ENCODE measurements around the gene HOXA2.

HOXA2 gene

DNA sequence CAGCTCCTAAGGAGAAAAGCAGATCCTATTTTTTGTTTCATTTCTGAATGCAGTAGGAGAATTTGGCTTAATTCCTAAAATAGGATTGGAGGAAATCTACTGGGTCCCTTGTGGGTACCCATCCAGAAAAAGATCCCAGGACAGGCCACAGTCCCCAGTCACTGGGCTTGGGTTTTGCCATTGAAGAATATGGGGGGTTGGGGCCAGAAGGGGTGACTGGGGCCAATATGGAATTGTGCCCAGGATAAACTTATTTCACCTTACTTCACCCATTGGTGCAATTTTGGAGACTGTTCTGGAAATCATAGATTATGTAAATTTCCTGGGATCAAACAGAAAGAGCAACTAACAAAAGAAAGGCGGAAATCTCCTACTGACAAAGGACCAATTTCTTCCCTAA is 36.0 kb upstream of the HOXA2 start:
- H3K4me1 ChIP-seq (ENCODE audit: low read length): peaks cover 31% of the 10 kb centered on the region
- no peak overlapping the region for H3K4me2 ChIP-seq (ENCODE audit: low read length)
- no peak overlapping the region for H3K4me3 ChIP-seq (ENCODE audit: low read length)
- TF ChIP-seq, protein P1, sequence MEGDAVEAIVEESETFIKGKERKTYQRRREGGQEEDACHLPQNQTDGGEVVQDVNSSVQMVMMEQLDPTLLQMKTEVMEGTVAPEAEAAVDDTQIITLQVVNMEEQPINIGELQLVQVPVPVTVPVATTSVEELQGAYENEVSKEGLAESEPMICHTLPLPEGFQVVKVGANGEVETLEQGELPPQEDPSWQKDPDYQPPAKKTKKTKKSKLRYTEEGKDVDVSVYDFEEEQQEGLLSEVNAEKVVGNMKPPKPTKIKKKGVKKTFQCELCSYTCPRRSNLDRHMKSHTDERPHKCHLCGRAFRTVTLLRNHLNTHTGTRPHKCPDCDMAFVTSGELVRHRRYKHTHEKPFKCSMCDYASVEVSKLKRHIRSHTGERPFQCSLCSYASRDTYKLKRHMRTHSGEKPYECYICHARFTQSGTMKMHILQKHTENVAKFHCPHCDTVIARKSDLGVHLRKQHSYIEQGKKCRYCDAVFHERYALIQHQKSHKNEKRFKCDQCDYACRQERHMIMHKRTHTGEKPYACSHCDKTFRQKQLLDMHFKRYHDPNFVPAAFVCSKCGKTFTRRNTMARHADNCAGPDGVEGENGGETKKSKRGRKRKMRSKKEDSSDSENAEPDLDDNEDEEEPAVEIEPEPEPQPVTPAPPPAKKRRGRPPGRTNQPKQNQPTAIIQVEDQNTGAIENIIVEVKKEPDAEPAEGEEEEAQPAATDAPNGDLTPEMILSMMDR (IDR thresholded peaks at IDR 0.05; ENCODE audit: low read depth, low read length): no peak
- no peak for TF ChIP-seq EZH2phosphoT487 (IDR thresholded peaks at IDR 0.05; ENCODE audit: low read depth)
- H2AFZ ChIP-seq (ENCODE audit: low read depth, low read length): no peak overlapping the region
- H3K36me3 ChIP-seq (replicated peaks; ENCODE audit: low read depth, low read length): no peaks in the 10 kb centered on the region
- H3K27me3 ChIP-seq (ENCODE audit: low read depth, low read length): peaks cover 6% of the 10 kb centered on the region
- no peaks in the 10 kb centered on the region for H3K9me3 ChIP-seq (ENCODE audit: insufficient read depth, low read length)
- H3K9ac ChIP-seq (ENCODE audit: low read length): no peak overlapping the region
- no peak overlapping the region for H3K27ac ChIP-seq (ENCODE audit: low read length)
- H4K20me1 ChIP-seq (ENCODE audit: insufficient read depth, low read length): peaks cover 7% of the 10 kb centered on the region; the same call in 1 of the 2 replicates
- H3K79me2 ChIP-seq (ENCODE audit: low read length): no peaks in the 10 kb centered on the region

DNA sequence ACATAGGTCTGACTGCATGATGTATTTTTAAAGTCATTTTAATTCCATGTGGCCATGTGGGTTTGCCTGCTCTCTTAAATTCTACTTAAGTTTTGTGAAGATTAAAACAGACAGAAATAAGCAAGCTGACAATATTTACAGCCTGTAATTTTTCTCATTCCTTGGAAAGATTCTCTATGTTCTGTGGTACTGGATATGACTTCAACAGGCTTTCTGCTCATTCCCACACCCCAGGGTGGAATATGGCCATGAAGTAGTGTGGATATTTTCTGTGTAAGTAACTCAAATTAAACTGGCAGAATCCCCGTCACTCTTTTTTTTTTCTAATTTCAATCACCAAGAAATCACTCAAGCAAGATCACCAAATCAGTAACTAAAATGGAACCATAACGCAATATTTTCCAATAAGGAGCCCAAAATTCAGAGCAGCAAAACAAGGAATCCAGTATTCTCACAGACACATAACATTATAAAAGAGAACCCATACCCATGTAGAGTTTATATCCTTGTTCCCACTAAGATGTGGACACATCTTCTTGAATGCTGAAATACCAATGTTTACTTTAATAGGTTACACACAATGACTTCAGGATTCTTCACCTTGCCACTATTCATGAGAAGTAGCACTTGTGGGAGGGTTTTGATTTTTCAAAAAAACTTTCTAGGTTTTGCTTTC is 35.3 kb upstream of the HOXA2 start:
- H3K4me2 ChIP-seq (ENCODE audit: low read length): no peak overlapping the region
- H3K36me3 ChIP-seq (replicated peaks; ENCODE audit: low read depth, low read length): no peaks in the 10 kb centered on the region
- TF ChIP-seq, protein P1 (IDR thresholded peaks at IDR 0.05; ENCODE audit: low read depth, low read length): no peak
- TF ChIP-seq EZH2phosphoT487 (IDR thresholded peaks at IDR 0.05; ENCODE audit: low read depth): no peak
- no peak overlapping the region for H3K27ac ChIP-seq (ENCODE audit: low read length)
- H3K4me1 ChIP-seq (ENCODE audit: low read length): peaks cover 31% of the 10 kb centered on the region
- H3K4me3 ChIP-seq (ENCODE audit: low read length): no peak overlapping the region
- no peak overlapping the region for H3K9ac ChIP-seq (ENCODE audit: low read length)
- peaks cover 7% of the 10 kb centered on the region; the same call in 1 of the 2 replicates for H4K20me1 ChIP-seq (ENCODE audit: insufficient read depth, low read length)
- no peaks in the 10 kb centered on the region for H3K79me2 ChIP-seq (ENCODE audit: low read length)
- no peaks in the 10 kb centered on the region for H3K9me3 ChIP-seq (ENCODE audit: insufficient read depth, low read length)
- no peak overlapping the region for H2AFZ ChIP-seq (ENCODE audit: low read depth, low read length)
- peaks cover 6% of the 10 kb centered on the region for H3K27me3 ChIP-seq (ENCODE audit: low read depth, low read length)

- Histone ChIP-seq H3K27ac (ENCODE audit: low read length) (no peak overlapping the region), H3K9ac (ENCODE audit: low read length) (no peak overlapping the region), H3K9me3 (ENCODE audit: insufficient read depth, low read length) (no peaks in the 10 kb centered on the region), H3K79me2 (ENCODE audit: low read length) (no peaks in the 10 kb centered on the region), H2AFZ (ENCODE audit: low read depth, low read length) (no peak overlapping the region), H3K4me3 (ENCODE audit: low read length) (peak overlapping the region; percentile 21), H3K27me3 (ENCODE audit: low read depth, low read length) (peaks cover 6% of the 10 kb centered on the region), H3K36me3 (replicated peaks; ENCODE audit: low read depth, low read length) (no peaks in the 10 kb centered on the region), H4K20me1 (ENCODE audit: insufficient read depth, low read length) (peaks cover 7% of the 10 kb centered on the region; the same call in 1 of the 2 replicates), H3K4me2 (ENCODE audit: low read length) (peak overlapping the region; percentile 87), H3K4me1 (ENCODE audit: low read length) (peaks cover 28% of the 10 kb centered on the region)
- no peak for TF ChIP-seq EZH2phosphoT487 (IDR thresholded peaks at IDR 0.05; ENCODE audit: low read depth)
- TF ChIP-seq, protein P1 (IDR thresholded peaks at IDR 0.05; ENCODE audit: low read depth, low read length): no peak
Observed at GRCh38 chr7:27134392-27134791, 31.9 kb upstream of the HOXA2 start.

DNA sequence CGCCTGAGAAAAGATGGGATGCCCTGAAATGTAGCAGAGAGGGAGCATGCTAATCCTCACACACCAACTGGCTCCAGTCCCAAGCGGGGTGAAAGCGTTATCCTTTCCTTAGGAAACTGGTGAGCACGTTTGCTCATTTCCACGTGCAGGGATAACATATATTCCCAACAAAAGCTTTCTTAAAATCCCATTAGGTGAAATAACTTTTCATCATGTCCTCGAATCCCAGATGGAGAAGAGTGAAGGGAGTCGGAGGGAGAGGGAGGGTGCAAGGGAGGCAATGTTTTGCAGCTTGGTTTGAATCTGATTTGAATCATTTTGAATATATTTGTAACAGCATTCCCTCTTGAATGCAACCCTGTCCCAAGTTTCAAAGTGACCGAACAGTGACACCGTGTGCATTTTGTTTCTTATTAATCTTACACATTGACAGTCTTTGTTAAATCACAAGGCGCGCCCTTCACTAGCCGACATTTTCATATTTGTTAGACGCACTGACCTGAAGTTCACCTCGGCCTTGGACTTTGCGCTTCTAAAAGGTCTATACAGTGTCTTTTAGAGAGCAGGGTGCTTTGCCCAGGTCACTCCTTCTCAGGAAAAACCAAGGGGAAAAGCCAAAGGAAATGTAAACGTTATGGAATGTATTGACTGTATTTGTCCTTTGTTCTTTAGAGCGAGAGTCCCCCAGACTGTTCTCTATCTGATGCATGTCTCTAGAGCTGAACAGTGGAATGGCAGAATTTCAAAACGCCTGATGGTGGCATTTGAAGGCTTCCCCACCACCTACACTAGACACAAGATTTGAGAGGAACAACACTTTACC is 31.1 kb upstream of the HOXA2 start:
- Histone ChIP-seq H2AFZ (ENCODE audit: low read depth, low read length) (no peak overlapping the region), H3K4me1 (ENCODE audit: low read length) (peaks cover 28% of the 10 kb centered on the region), H3K9ac (ENCODE audit: low read length) (no peak overlapping the region), H3K4me2 (ENCODE audit: low read length) (peak overlapping the region; percentile 87; the same call in 1 of the 2 replicates), H3K27me3 (ENCODE audit: low read depth, low read length) (peaks cover 6% of the 10 kb centered on the region), H3K27ac (ENCODE audit: low read length) (no peak overlapping the region), H3K9me3 (ENCODE audit: insufficient read depth, low read length) (no peaks in the 10 kb centered on the region), H3K4me3 (ENCODE audit: low read length) (no peak overlapping the region), H4K20me1 (ENCODE audit: insufficient read depth, low read length) (peaks cover 7% of the 10 kb centered on the region; the same call in 1 of the 2 replicates), H3K79me2 (ENCODE audit: low read length) (no peaks in the 10 kb centered on the region), H3K36me3 (replicated peaks; ENCODE audit: low read depth, low read length) (no peaks in the 10 kb centered on the region)
- TF ChIP-seq EZH2phosphoT487 (IDR thresholded peaks at IDR 0.05; ENCODE audit: low read depth): no peak

Data from OCI-LY3 (cell line).